NCI-H774 (cell line): Measurements from ENCODE around the gene PTPRN2.
"Not testable (repeated sequence)": the region's sequence is repeated elsewhere in the genome, so short reads cannot be mapped to it uniquely, and the experiment has no call there.

ENCODE experiments used
- DNase-seq: peaks from one replicate; lab custom pipeline; 2025; lab: John Stamatoyannopoulos, UW

Gene PTPRN2

GRCh38 chr7:158322616-158323530 lies 264.8 kb downstream of the PTPRN2 start:
- no peak for DNase-seq

- no peak for DNase-seq
Measured at GRCh38 chr7:158321936-158322615, 265.5 kb downstream of the PTPRN2 start.

GRCh38 chr7:158321056-158321700 lies 266.4 kb downstream of the PTPRN2 start:
- no peak for DNase-seq

GRCh38 chr7:158320328-158320727 lies 267.3 kb downstream of the PTPRN2 start:
- no peak for DNase-seq

GRCh38 chr7:158318511-158318913 lies 269.1 kb downstream of the PTPRN2 start:
- DNase-seq = no peak

- DNase-seq = no peak
Measured at GRCh38 chr7:158317238-158318205, 270.1 kb downstream of the PTPRN2 start.

- DNase-seq = no peak
Measured at GRCh38 chr7:158316466-158317031, 271.1 kb downstream of the PTPRN2 start.

- DNase-seq = no peak
Measured at GRCh38 chr7:158315881-158316280, 271.7 kb downstream of the PTPRN2 start.

- DNase-seq = no peak
Measured at GRCh38 chr7:158315326-158315725, 272.3 kb downstream of the PTPRN2 start.

- no peak for DNase-seq
Measured at GRCh38 chr7:158314394-158314793, 273.2 kb downstream of the PTPRN2 start.

- DNase-seq = no peak
Measured at GRCh38 chr7:158313931-158314330, 273.7 kb downstream of the PTPRN2 start.

- no peak for DNase-seq
Measured at GRCh38 chr7:158312789-158313188, 274.8 kb downstream of the PTPRN2 start.

GRCh38 chr7:158311791-158312190 lies 275.8 kb downstream of the PTPRN2 start:
- DNase-seq = no peak

GRCh38 chr7:158310924-158311666 lies 276.5 kb downstream of the PTPRN2 start:
- no peak for DNase-seq

- no peak for DNase-seq
Measured at GRCh38 chr7:158309868-158310763, 277.5 kb downstream of the PTPRN2 start.

GRCh38 chr7:158308001-158308400 lies 279.6 kb downstream of the PTPRN2 start:
- DNase-seq = no peak

- DNase-seq = not testable (repeated sequence)
Measured at GRCh38 chr7:158304072-158304471, 283.6 kb downstream of the PTPRN2 start.

GRCh38 chr7:158303121-158303520 lies 284.5 kb downstream of the PTPRN2 start:
- no peak for DNase-seq
